CD1c-positive myeloid dendritic cell (primary cell): ENCODE measurements around the gene RBM5.
"Not testable (repeated sequence)": the region's sequence is repeated elsewhere in the genome, so short reads cannot be mapped to it uniquely, and the experiment has no call there.

Source experiments
- DNase-seq: peaks from one replicate; pipeline ENCODE4 v3.0.0-alpha.2; 2016; ENCODE audit errors: extremely low spot score

RBM5 gene

DNA sequence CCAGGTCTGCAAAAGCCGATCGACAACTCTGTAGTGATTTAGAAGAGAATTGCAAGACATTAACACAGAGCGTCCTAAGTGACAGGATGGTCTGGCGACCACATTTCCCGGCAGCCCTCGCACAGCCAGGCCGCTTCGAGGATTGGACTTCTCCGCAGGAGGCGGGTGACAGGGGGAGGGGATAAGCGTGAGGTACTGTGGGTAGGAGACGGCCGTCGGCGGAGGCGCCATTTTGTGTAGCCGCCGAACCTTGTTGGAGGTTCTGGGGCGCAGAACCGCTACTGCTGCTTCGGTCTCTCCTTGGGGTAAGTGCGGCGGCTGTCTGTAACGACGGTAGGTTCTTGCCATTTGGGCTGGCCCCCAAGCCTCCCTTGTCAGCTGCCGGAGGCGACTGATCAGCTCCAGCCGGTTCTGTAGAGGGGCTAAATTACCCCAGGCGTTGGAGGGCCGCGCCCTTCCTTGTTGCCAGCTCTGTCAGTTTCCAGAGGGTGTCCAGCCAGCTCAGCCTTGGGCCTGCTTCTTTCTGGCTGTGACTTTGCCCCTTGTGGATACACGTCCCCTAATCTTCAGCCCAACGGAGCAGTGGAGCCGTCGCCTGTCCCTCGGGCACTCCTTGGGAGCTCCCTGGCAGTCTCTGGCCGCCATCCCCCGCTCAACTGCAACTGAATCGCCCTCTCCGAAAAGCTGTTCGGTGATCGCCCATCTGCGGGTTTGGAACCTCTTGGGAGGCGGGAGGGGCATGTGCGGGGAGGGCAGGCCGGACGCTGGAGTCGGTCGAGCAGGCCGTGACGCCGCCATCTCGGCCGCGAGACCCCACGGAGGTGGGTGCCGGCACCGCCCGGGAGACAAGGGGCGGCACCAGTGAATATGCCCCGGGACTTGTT lies at the start of gene RBM5:
Gene RBM5 (plus strand): TSS at position 195 of the 884 bp plus-strand sequence. CDS start 1,516 bp downstream, outside the sequence.
- DNase-seq, result peak; percentile 93

DNA sequence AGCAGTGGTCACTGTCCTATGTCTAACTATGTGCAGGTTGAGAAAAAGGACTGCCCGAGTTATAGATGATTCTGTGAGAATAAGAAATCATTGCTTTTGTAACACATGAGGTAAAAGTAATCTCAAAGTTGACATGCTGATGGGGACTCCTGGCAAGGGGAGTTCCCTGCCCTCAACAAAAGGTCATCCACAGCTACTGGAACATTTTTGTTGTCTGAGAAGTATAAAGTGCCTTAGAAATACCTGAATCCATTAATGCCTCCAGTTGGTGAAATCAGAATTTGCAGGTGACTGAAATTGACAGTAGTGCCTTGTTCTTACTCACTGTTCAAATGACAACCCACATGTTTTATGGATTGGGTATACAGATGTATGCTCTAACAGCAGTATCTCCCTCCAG lies 43.7 kb upstream of the RBM5 start:
- no peak for DNase-seq

DNA sequence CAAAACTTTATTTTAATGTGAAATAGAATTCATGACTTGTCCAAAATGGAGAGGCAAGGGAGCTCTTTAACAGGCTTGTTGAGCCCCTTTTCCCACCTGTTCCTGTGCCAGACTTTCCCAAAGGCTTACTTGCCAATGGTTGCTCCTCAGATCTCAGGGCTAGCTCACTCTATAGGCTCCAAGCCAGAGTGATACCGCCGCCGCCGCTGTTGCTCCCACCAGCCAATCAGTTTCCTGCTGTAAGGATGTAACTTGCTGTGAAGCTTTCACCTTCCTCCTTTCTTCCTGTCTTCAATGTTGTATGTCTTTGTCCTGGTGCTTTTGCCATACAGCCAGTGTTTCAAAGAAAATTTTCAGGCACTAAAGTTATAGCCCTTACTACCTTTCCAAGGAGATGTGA lies 41.3 kb upstream of the RBM5 start:
- no peak for DNase-seq

DNA sequence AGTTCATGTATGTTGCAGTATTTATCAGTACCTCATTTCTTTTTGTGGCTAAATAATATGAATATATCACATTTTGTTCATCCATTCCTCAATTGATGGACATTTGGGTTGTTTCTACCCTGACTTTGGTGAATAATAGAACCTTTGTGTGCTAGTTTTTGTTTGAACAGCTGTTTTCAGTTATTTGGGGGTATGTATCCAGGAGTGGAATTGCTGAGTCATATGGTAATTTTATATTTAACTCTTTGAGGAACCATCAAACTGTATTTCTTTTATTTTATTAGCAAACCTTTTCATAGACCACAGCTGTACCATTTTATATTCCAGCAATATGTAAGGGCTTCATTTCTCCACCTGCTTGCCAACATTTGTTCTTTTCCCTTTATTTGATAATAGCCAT lies 38.4 kb upstream of the RBM5 start:
- no peak for DNase-seq

DNA sequence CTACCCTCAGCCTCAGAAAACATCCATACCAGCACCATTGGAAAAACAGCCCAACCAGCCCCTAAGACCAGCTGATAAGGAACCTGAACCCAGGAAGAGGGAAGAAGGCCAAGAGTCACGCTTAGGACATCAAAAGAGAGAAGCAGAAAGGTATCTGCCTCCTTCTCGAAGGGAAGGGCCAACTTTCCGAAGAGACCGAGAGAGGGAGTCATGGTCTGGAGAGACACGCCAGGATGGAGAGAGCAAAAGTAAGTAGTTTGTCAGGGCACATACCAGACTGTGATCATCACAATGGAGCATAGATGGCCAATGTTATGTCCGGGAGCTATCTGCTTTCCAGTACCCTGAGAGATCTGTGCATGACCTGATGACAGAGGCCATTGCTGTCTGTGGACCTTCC lies 31.0 kb upstream of the RBM5 start:
- DNase-seq, result no peak

DNA sequence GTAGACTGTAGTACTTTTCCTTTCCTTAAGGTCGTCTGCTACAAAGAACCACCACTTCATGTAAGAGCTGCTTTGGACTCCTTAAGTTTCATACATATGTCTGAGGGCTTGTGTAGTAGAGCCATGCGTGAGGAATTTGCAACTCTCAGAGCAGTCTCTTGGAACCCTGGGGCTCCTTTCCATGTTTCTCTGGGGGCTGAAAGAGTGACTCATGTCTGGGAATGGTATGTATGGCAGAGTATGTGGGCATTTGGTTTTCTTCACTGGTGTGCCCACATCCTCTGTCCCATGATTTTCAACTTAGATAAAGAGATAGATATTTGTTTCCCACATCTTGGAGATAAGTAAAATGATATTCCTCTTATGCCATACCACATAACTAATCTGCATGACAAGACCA lies 20.6 kb upstream of the RBM5 start:
- no peak for DNase-seq

DNA sequence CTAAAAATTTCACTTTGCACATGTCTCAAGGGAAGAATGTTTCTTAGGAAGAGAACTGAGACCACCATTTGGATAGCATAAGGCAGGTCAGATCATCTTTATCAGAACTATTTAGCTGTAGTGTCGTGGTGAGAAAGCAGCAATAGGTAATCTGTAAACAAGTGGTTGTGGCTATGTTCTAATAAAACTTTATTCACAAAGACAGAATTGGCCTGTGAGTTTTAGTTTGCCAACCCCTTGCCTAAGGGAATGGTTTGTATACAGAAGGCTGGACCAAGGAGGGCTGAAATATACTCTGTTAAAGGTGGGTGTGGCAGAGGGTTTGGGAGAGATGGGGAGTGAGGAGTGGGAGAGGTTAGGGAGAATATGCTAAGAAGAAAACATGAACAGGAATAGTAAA lies 10.6 kb upstream of the RBM5 start:
- DNase-seq, result no peak

DNA sequence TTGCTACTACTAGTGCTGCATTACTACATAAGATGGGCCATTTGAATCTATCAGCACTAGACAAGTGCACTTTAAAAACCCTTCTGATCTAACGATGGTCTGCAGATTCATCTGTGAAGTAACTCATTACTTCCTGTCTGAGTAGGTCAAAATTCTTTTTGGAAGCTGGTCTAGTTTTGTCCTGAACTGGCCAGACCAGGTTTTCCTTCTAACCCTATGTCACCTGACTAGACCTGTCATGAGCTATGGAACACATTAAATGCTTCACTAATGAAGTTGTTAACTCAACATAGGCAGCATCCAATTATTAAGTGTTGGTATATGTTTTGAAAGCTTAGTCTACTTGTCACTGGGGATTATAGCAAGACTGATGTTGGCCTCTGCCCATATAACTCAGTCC lies 10.1 kb upstream of the RBM5 start:
- DNase-seq, result peak; percentile 9

DNA sequence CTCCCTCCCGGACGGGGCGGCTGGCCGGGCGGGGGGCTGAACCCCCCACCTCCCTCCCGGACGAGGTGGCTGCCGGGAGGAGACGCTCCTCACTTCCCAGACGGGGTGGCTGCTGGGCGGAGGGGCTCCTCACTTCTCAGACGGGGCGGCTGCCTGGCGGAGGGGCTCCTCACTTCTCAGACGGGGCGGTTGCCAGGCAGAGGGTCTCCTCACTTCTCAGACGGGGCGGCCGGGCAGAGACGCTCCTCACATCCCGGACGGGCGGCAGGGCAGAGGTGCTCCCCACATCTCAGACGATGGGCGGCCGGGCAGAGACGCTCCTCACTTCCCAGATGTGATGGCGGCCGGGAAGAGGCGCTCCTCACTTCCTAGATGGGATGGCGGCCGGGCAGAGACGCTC lies 3.8 kb upstream of the RBM5 start:
- DNase-seq, result not testable (repeated sequence)

DNA sequence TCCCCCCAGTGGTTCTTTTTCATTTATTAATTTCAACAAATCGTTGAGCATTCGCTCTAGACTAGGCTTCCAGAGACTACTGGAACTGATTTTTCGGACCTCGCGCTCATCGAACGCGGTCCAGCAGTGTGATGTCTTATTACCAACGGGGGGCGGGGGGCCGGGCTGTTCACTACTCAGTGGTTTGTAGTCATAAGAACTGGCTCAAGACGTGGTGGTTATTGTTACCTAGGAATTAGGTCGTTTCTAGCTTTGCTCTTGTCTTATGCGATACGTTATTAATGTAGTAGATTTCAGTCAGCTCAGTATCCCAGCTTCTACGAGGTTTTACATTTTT lies 858 bp downstream of the RBM5 start:
- peak; percentile 36 for DNase-seq

DNA sequence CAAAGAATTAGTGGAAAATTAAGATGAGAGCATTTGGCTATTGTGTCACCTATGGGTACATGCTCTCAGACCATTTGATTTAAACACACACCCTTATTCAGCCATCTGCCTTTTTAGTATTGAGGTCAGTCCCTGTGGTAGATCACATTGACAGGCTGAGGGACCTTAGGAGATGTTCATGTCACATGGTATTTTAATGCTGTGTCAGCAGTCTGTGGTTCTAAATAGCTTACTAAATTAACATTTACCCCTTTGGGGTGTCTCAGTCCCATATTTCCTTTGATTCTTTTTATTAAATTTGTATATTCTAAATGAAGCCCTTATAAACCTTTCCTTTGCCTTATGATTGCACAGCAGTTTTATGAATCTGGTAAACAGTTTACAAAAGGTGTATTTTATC lies 2.3 kb downstream of the RBM5 start:
- DNase-seq, result no peak

DNA sequence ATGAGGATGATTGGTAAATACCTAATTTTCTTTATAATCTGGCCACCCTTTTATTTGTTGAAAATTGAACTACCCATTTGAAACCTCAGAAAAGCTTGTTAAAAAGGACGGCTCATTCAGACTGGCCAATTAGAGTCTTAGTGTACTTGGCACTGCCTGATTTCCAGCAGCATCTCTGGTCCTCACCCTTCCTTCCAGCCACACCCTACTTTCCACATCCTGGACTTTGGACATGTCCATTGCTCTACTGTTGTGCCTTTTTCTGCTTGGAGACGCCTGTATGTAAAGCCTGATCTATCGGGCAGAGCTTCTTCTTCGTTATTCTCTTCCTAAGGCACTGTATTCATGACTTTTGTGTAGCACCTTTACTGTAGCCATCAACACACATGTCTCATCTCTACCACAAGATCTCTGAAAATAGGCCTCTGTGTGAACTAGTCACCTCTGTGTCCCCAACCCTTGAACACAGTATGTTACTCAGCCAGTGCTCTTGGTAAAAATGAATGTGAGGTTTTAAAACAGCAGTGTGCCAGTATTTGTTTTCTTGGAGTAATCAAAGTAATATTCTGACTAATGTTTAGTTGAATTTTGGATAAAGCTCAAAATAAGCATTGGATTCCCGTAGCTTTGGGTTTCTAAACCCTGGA lies 6.8 kb downstream of the RBM5 start:
- no peak for DNase-seq

DNA sequence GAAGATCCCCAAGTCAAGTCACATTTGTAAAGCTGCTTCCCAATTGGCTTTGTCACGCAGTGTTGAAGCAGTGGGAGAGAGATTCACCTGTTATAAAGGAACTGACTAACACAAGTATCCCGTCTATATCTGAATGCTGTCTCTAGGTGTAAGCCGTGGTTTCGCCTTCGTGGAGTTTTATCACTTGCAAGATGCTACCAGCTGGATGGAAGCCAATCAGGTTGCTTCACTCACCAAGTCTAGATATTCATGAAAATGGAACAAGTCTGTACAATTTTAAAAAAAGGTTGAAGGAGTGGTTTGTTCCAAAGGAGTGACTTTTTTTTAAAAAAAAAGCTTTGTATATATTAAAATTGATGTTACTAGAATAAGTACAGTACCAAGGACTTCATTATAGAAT lies 11.7 kb downstream of the RBM5 start:
- DNase-seq, result no peak

DNA sequence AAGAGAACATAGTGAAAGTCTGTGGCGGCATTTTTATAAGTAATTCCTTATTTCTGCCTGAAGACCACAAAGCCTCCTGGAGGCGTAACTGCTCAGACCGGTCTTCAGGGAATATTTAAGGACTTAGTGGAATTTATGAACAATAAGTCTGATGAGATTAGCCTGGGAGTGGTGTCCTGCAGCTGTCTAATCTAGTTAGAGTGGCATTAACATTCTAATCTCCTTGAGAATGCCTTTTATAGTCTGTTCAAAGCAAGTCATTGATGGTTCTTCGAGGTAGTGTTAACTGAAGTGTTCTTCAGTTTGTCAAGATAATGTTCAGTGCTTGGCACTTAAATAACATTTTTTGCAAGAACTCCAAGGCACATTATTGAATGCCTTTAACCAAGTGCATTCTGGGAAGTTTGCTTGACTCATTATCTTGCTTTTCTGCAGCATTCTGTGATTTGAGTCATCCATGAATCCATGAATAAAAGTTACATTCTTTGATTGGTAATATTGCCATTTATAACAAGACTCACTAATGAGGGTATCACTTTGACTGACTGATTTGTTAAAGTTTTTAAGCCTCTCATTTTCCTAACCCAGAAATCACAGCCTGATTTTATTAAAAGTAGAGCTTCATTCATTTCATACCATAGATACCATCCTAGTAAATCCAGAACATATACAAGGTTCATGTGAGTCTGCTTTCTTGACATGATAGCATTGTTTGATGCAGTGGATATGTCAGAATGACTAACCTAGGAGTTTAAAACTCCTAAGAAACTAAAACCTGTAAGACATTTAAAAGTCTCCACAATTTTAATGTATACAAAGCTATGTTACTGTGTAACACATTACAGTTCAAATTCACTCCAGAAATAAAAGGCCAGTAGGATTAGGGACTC lies 12.5 kb downstream of the RBM5 start:
- DNase-seq, result no peak

DNA sequence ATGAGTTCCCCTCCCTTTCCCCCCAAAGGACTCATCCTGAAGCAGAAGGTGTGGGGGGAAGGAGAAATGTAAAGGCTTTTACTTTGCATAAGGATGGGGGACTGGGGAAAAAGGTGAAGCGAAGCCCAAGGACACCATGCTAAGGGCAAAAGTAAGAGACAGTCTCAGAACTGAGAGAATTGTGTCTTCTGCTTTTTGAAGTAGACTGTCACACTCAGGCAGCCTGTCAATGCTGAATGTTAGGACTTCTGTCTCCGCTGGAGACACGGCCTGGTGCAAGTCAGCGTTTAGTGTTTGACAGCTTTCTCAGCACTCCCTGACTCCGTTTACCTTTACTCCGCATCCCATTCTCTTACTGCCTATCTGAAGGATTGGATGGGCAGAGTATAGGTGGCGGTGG lies 13.8 kb downstream of the RBM5 start:
- DNase-seq, result no peak

DNA sequence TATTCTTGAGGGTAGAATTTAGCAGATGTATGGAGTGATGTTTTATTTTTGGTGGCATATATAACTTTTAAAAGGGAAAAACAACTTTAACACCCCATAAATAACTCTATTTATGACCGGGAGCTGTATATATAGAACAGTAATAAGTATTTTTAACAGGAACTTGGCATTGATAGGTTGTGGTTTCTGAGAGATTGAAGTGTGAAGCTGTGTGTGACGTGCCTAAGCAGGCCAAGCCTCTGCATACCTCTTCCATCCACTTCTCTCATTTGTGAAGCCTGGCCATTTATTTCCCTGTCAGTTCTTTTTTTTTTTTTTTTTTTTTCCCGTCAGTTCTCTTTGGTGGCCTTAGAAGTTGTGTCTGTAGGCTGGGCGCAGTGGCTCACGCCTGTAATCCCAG lies 23.0 kb downstream of the RBM5 start:
- no peak for DNase-seq

DNA sequence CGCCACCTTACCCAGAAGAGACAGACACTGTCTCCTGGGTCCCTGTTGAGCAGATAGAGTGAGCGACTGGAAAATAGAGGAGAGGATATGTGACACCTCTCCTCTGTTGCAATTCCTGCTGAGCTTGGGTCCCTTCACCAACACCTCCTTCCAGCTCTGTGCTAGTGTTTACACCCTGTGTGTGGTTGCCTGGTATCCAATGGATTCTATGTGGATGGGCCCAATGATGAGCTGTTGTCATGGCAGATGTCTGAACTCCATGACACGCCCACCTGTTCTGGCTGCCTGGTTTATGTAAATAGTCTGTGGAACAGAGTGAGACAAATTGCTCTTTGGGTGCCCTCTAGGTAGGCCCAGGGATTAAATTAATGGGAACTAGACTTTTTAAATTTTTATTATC lies 23.7 kb downstream of the RBM5 start:
- no peak for DNase-seq

DNA sequence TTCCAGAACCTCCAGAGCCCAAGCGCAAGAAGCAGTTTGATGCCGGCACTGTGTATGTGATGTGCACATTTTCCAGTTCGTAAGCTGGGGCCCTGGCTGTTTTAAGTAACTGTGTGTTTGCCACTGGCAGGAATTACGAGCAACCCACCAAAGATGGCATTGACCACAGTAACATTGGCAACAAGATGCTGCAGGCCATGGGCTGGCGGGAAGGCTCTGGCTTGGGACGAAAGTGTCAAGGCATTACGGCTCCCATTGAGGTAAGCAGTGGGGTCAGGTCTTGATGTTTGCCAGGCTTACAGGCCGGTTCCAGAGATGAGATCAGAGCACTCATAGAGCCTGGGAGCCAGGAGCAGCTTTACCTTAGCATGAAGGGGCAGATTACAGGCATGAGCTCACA lies 28.4 kb downstream of the RBM5 start:
- no peak for DNase-seq

DNA sequence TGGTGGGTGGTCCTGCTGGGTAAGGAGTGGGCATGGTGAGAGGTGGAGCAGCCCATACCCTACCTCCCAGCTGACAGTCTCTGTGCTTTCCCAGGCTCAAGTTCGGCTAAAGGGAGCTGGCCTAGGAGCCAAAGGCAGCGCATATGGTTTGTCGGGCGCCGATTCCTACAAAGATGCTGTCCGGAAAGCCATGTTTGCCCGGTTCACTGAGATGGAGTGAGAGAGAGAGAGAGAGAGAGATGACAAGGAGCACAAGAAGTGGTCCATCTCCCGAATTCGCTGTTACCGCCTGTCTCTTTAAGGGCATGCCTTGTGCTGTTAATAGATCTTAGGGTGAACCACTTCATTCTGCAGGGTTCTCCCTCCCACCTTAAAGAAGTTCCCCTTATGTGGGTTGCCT lies 29.5 kb downstream of the RBM5 start:
- no peak for DNase-seq

DNA sequence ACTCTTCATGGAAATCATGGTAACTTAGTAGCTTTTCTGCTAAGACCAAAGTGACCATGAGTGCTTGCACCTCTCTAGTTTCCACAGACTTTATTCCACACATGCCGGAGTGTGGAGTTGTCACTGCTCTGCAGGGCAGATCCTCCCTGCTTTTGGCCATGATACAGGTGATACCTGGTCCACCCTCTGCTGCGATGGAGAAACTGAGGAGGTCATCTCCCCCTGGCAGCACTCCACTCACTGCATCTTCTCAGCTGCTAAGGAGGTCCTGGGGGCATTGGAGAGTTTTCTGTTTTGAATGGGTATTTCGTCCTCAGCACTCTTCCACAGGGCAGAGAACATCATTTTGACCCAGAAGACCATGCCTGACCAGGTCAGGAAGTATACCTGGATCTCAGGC lies 31.1 kb downstream of the RBM5 start:
- no peak for DNase-seq

DNA sequence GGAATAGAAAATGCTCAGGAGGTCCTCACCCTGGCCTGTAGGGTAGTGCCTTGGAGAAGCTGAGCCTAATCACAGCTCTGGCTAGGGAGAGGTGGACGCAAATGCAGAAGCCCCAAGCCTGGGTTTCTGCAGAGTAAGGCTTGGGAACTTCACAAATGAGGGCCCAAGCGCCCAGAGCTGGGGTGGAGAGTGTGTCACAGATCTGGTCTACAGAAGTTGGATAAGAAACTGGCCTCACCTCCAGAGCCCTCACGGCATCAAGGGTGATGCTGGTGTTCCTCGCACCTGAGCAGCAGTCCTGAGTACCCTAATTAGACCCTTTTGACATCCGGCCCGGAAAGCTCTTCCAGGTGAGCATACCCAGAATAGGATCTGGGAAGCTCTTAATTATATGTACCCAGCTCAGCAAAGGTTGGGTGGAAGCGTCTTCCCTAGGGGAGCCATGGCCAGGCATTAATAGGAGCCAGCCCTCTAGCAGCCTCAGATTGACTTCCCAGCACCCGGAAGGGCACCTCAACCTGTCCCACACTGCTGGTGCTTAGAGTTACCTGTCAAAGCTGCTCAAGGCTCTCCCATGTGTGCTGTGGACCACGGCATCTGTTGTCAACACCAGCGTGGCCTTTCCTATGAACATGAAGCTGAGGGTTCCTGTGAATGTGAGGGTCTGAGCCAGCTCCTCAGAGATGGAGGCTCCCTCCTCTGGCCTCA lies 31.8 kb downstream of the RBM5 start:
- no peak for DNase-seq
